Activated effector memory CD4-positive, alpha-beta T cell treated with Interleukin-2 at 50 U/mL for 16 hours (primary cell): ENCODE results near the gene CORO2A.

Experiments
- DNase-seq: peaks from one replicate; pipeline ENCODE4 v3.0.0-alpha.2; 2020

Gene CORO2A

DNA sequence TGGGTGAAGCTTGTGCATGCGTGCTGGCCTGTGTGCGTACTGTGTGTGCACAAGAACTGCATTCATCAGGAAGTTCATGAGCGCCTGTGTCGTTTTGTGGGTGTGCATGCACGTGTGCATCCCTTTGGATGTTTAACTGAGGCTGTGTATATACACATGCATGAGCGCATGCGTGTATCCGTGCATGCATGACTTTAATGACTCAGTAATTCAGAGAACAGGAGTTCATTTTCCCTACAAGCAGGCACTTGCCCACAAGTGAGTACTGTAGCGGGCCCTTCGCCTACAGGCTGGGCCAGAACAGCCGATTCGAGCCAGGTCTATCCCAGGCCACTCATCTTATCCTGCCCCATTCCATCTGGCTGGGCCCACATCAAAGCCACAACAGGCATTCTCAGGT lies 29.8 kb downstream of the CORO2A start:
- DNase-seq = no peak

DNA sequence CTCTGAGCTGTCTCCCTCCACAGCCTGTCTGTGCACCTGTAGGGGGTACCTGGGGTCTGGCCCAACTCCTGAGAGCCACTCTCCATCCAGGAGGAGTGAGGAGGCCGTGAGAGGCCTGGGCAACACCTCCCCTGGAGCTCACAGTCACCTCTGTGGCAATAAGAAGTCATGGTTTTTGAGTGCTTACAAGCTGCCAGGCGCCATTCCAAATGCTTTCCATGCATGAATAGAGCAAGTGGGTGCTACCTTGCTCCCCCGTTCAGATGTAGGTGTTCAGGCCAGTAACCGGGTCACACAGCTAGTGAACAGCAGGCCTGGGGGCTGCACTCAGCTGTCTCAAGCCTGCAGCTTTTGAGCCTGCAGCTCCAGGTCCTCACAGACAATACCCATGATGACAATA lies 30.6 kb downstream of the CORO2A start:
- no peak for DNase-seq

- DNase-seq = no peak
These were observed 32.6 kb downstream of the CORO2A start for GRCh38 chr9:98159790-98160189.

DNA sequence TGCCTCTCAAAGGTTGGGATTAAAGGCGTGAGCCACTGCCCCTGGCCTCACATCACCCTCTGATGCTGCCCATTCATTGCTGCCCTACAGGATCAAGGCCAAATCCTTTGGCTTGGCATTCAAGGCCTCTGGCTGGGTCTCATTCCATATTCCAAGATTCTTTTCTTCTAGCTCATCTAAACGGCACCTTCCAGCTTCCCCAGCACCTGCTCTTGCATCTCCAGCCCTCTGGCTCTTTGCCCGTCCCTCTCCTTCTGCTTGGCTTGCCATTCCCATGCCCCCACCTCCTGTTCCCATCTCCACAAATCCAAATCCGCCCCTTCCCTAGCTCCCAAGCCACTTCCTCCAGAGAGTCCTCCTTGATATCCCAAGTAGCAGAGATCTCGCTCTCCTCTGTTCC lies 33.1 kb downstream of the CORO2A start:
- no peak for DNase-seq

GRCh38 chr9:98158071-98158831 lies 34.2 kb downstream of the CORO2A start:
- no peak for DNase-seq

- no peak for DNase-seq
These were observed 35.1 kb downstream of the CORO2A start for GRCh38 chr9:98157372-98157771.

DNA sequence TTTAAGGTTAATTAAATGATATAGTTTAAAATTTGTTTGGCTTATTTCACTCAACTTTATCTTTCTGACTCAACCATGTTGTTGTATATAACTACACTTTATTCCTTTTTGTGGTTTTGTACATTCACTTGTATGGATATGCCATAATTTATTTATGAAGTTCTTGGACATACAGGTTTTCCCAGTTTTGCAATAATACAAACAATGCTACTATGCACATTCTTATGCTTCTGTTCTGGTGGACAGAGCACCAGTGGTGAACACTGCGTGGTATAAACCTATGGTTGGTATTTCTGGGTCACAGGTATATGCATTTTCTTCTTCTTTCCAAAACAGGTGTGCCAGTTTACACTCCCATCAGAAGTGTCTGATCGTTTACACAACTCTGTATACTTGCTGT lies 37.8 kb downstream of the CORO2A start:
- no peak for DNase-seq

DNA sequence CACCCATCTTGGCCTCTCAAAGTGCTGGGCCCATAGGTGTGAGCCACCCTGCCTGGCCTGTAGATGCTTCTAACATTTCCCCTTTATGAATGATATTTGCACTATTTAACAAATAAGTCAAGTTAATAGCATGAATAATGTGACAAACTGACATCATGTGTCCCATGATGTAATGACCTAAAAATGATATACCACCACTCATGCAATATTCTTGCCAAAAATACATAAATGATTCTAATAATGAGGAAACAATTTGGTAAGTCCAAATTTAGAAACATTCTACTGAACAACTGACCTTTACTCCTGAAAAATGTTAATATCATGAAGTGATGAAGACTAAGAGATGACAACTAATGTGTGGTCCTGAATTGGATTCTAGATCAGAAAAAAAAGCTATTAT lies 39.9 kb downstream of the CORO2A start:
- no peak for DNase-seq

DNA sequence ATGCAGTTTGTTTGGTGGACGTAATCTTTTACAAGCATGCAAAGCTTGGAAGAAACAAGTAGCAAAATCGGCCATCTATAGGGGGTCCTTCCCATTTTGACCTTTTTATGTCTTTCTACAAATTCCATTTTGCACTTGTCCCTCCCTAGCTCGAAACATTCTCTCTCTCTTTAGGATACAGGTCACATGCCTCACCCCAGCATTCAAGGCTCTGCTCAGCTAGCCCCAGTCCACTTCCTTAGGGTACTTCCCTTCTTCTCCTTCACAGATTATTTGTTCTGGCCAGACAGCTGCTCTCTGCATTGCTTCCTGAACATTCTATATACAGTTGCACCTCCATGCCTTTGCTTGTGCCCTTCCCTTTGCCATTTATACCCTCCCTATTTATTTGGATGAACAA lies 41.7 kb downstream of the CORO2A start:
- DNase-seq = no peak

DNA sequence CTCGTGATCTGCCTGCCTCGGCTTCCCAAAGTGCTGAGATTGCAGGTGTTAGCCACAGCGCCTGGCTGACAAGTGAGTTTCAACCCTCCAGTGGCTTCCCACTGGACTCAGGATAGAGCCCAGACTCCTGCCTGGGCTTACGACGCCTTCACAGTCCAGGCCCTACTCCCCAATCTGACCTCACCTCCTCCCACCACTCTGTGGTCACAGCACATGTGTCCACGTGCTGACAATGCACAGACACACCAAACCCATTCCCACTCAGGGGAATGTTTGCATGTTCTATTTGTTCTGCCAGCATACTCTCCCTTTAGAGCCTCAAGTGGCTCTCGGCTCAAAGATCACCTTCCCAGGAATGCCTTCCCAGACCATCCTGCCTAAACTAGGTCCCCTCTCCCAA lies 42.3 kb downstream of the CORO2A start:
- DNase-seq = no peak

DNA sequence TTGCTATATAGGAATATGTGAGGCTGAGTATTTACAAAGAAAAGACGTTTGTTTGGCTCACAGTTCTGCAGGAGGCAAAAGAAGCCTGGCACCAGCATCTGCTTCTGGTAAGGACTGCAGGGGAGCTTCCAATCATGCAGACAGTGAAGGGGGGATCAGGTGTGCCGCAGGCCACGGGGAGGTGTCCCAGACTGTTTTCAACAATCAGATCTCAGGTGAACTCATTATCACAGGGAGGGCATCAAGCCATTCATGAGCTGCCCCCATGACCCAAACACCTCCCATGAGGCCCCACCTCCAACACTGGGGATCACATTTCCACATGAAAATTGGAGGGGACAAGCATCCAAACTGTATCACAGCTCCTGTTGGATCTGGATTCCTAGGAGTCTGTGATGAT lies 43.0 kb downstream of the CORO2A start:
- no peak for DNase-seq

GRCh38 chr9:98148486-98148885 lies 44.0 kb downstream of the CORO2A start:
- no peak for DNase-seq

DNA sequence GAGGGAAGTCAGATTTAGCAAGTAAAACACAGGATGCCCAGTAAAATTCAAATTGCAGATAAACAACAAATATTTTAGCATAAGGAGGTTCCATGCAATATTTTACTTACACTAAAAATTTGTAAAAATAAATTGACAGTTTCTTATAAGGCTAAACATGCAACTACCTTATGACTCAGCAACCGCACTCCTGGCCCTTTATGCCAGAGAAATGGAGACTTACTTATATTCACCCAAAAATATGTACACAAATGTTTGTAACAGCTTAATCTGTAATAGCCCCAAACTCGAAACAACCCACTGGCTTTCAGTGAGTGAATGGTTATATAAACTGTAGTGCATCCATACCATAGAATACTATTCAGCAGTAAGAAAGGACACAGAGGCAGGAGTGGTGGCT lies 44.9 kb downstream of the CORO2A start:
- no peak for DNase-seq

DNA sequence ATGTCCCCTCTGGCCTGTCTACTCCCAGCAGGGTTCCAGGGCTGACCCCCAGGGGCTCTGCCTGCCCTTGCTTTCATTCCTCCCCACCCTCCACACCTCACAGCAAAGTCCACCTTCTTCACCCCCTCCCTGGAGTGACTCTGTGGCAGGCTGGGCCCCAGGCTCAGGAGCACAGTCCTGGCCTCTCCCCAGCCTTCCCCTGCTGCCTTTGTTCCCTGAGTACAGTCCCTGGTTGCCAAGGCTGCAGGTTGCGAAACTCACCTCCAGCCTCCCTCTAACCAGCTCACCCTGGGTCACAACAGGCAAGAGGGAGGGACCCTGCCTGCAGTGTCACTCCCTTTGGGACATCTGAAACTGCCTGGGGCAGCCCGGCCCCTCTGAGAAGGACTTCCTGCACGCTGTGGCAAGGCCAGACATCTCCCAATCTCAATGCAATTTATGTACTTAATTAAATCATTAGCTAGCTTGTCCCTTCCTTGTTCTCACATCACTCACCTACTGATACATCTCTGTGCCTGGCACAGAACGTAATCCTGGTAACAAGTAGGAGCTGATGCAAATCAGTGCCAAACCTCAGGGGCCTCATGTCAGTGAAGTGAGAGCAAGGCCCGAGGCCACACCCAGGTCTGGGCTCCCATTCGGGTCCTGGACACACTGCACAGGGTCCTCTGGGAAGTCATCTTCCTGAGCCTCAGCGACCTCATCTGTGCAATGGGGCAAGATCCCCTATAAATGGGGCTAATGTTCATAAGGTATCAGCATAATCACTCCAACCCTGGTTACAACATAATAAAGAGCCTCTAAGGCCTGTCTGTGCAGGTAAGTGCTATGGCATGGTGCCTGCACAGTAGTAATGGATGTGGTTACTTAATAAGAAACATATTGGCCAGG lies 46.1 kb downstream of the CORO2A start:
- no peak for DNase-seq

GRCh38 chr9:98144631-98145030 lies 47.8 kb downstream of the CORO2A start:
- no peak for DNase-seq

DNA sequence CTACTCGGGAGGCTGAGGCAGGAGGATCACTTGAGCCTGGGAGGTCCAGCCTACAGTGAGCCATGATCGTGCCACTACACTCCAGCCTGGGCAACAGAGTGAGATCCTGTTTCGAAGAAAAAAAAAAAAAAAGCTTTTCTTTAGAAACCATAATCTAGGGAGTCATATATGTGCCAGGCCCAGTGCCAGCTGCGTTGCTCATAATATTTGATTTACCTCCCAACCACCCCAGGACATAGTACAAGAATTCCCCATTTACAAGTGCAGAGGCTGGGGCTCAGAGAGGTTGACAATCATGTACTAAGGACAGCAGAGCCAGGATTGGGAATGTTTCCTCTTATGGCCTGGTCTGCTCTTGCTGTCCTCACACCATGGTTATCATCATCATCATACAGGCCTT lies 48.4 kb downstream of the CORO2A start:
- DNase-seq = no peak

GRCh38 chr9:98142925-98143481 lies 49.4 kb downstream of the CORO2A start:
- no peak for DNase-seq

GRCh38 chr9:98142182-98142907 lies 50.1 kb downstream of the CORO2A start:
- no peak for DNase-seq

GRCh38 chr9:98140503-98140902 lies 51.9 kb downstream of the CORO2A start:
- no peak for DNase-seq

DNA sequence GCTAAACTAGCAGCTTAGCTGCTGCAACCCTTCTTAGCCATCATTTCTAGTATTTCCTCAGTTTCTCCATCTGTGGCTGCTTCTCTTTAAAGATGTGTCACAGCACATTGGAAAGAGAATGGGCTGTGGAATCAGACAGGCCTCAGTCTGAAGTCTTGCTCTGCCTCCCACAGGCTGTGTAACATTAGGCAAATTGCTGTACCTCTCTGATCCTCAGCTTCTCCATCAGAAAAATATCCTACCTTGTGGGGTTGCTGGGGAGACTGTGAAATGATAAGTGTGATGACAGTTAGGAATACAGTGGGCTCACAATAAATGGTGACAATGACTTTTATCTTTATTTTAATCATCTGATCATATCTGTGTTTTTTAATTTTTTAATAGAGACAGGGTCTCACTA lies 55.9 kb downstream of the CORO2A start:
- no peak for DNase-seq

DNA sequence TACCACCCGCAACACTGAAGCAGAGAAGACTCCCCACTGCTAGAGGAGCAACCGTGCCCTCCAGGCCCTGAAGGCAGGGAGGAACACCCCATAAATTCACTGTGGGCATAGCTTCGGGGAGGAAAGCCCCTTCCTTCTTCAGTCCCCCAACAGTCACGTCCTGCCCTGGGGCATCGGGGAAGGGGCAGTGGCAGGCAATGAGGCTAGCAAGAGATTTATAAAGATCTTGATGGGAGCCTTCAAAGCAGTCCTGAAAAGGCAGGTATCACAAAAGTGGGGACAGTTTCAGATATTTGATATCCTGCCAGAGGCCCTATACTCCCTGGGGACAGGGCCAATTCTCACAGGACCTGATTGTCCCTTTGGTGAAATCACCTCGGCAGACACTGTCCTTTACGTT lies 56.5 kb downstream of the CORO2A start:
- DNase-seq = no peak

DNA sequence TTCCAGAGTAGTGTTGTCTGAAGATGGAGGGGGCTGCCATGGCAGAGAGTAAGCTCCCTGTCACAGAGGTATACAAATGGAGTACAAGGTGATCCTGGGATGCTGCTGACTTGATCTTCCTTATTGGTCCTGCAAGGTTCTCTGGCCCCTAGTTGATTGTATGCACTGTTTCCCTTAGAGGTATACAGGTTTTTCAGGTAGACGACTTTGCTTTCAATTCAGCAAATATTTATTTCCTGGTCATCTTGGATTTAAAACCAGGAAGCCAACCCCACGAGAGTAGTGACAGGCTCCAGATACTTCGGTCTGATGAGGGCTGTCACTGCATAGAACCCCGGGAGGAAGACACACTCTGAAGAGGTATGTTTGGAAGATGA lies 56.9 kb downstream of the CORO2A start:
- DNase-seq = no peak
